GM21528 (cell line): ENCODE data around the gene KDM2B.

Experiments
- ATAC-seq: cut with Tn5 transposase; IDR thresholded peaks from one replicate; pipeline ENCODE4 v1.9.1; 2021; ENCODE audit warnings: mild to moderate bottlenecking, moderate library complexity; ENCODE audit not compliant: unreplicated experiment, low FRiP score

Gene KDM2B

DNA sequence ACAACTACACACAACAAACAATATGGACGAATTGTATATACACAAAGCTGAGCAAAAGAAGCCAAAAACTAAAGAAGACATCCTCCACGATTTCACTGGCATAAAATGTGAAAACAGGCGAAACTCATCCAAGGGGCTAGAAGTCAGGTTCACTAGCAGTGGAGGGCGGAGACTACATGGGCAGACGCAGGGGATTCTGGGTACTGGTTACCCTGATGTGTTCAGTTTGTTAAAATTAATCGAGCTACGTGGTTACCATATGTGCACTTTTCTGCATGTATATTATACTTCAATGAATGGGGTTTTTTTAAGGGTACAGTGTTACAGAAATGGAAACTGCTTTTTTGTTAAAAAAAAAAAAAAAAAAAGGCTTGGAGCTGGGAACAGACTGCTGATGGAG lies 12.3 kb downstream of the KDM2B start:
- no peak for ATAC-seq

- no peak for ATAC-seq
Observed at GRCh38 chr12:121565076-121565475, 15.7 kb downstream of the KDM2B start.

- no peak for ATAC-seq
Observed at GRCh38 chr12:121562488-121562887, 18.3 kb downstream of the KDM2B start.

- ATAC-seq = no peak
Observed at GRCh38 chr12:121561009-121561395, 19.8 kb downstream of the KDM2B start.

- ATAC-seq = no peak
Observed at GRCh38 chr12:121560392-121561008, 20.3 kb downstream of the KDM2B start.

- no peak for ATAC-seq
Observed at GRCh38 chr12:121558956-121559355, 21.9 kb downstream of the KDM2B start.

DNA sequence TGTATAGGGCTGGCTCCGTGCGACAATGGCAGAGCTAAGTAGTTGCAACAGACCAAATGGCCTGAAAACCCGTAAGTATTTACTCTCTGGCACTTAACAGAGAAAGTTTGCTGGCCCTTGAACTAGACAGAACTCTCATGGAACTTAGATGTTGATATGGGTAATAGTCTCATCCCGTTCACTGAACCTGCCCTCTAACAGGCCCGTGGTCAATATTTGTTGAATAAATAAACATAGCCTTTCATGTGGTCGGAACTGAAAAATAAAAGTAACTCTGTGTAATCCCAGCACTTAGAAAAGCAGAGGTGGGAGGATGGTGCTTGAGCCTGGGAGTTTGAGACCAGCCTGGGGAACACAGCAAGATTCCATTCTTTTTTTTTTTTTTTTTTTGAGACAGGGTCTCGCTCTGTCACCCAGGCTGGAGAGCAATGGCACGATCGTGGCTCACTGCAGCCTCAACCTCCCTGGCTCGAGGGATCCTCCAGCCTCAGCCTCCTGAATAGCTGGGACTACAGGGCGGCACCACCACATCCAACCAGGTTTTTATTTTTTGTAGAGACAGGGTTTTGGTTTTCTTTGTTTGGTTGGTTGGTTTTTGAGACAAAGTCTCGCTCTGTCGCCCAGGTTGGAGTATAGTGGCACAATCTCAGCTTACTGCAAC lies 29.7 kb downstream of the KDM2B start:
- ATAC-seq = no peak

- no peak for ATAC-seq
Observed at GRCh38 chr12:121549075-121549474, 31.7 kb downstream of the KDM2B start.

DNA sequence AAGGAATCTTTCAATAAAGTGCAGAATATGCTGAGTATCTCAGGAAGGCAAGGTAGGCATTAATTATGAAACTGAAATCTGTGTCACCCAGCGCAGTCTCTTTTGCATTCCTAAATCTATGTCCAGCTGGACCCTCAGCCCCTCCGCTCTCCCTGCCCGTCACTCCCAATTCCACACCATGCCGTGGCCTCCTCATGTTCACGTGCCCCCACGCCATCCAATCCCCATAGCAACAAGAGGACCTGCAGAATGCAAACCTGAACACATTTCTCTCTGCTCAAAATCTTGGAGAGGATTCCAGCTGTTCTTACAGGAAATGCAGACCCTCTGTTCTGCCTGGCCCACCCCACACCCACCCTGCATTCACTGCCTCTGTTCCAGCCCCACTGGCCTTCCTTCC lies 35.3 kb downstream of the KDM2B start:
- no peak for ATAC-seq

DNA sequence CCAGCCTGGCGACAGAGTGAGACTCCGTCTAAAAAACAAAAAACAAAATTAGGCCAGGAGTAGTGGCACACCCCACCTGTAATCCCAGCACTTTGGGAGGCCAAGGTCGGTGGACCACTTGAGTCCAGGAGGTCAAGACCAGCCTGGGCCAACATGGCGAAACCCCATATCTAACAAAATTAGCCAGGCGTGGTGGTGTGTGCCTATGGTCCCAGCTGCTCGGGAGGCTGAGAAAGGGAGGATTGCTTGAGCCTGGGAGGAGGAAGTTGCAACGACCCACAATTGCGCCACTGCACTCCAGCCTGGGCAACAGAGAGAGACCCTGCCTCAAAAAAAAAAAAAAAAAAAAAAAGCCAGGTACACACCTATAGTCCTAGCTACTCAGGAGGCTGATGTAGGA lies 37.0 kb downstream of the KDM2B start:
- no peak for ATAC-seq

DNA sequence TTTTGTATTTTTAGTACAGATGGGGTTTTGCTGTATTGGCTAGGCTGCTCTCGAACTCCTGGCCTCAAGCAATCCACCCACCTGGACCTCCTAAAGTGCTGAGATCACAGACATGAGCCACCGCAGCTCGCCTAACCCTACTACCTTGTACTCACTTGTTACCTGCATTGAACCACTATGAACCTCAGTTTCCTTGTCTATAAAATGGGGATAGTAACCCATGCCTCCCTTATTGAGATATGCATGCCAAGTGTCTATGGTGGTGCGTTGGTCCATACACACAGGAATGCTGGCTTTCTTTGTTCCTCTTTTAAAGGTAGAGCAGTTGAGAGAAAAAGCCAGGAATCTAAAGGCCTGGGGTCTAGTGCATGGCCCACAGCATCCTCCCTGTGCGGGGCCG lies 40.9 kb downstream of the KDM2B start:
- no peak for ATAC-seq

GRCh38 chr12:121538699-121539061 lies 42.1 kb downstream of the KDM2B start:
- no peak for ATAC-seq

DNA sequence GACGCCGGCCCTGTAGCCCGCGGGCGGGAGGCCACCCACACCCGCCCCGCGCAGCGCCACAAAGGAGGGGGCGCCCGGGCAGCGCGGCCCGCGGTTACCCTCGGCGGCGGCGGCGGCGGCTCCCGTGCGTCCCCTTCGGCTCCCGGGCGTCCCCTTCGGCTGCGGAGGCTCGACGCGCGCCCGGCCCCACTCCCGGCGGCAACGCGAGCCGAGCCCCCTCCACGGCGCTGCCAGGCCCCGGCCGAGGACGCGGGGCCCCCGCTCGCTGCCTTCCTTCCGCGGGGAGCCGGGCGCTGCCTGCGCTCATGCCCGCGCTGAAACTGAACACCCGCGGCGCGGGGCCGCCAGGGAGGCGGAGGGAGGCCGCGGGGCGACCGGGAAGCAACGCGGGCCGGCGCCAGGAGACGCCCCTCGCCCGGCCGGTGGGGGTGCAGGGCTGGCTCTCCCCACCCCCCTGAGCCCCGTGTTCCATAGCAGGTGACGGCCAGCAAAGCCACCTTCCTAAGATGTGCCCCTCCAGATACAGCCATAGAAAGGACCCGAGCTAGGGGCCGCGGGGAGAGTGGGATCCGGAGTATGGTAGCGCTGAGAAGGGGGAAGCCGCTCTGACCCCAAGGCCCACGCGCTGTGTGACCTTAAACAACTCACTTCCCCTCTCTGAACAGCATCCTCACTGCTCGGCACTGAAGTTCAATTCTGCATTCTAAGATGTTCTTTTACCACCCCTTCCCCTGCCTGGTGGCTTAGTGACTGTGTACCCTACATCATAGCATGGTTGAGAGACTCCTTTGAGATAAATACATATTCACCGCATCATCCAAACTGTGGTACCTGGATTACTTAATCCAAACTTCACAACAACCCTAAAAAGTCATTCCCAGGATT lies 42.8 kb downstream of the KDM2B start:
- peak; percentile 19 for ATAC-seq

GRCh38 chr12:121536899-121537813 lies 43.7 kb downstream of the KDM2B start:
- ATAC-seq = peak; percentile 53

- ATAC-seq = peak; percentile 47
Observed at GRCh38 chr12:121536054-121536898, 44.5 kb downstream of the KDM2B start.

- ATAC-seq = peak; percentile 2
Observed at GRCh38 chr12:121535150-121536053, 45.4 kb downstream of the KDM2B start.

GRCh38 chr12:121534495-121535148 lies 46.2 kb downstream of the KDM2B start:
- no peak for ATAC-seq
